HG03060 (cell line): ENCODE data around the gene IGF2R.
"Not testable (repeated sequence)": the region's sequence is repeated elsewhere in the genome, so short reads cannot be mapped to it uniquely, and the experiment has no call there.

Experiments
- ATAC-seq: cut with Tn5 transposase; IDR thresholded peaks from one replicate; pipeline ENCODE4 v1.9.1; 2021; ENCODE audit warnings: low read depth, moderate number of reproducible peaks; ENCODE audit not compliant: unreplicated experiment

Gene IGF2R

GRCh38 chr6:160088069-160088783 is 119.3 kb downstream of the IGF2R start:
- ATAC-seq, result no peak

GRCh38 chr6:160088784-160089533 is 120.1 kb downstream of the IGF2R start:
- no peak for ATAC-seq

- ATAC-seq, result no peak
These were observed 120.6 kb downstream of the IGF2R start for GRCh38 chr6:160089534-160089897.

GRCh38 chr6:160090442-160091239 is 121.8 kb downstream of the IGF2R start:
- ATAC-seq, result not testable (repeated sequence)

- not testable (repeated sequence) for ATAC-seq
These were observed 123.3 kb downstream of the IGF2R start for GRCh38 chr6:160092176-160092575.

- ATAC-seq, result no peak
These were observed 123.7 kb downstream of the IGF2R start for GRCh38 chr6:160092602-160093001.

- ATAC-seq, result no peak
These were observed 124.2 kb downstream of the IGF2R start for GRCh38 chr6:160093061-160093460.

- no peak for ATAC-seq
These were observed 125.1 kb downstream of the IGF2R start for GRCh38 chr6:160093946-160094345.

GRCh38 chr6:160095146-160095845 is 126.4 kb downstream of the IGF2R start:
- ATAC-seq, result no peak

GRCh38 chr6:160101277-160102205 is 132.7 kb downstream of the IGF2R start:
- ATAC-seq, result no peak

GRCh38 chr6:160102399-160102798 is 133.5 kb downstream of the IGF2R start:
- ATAC-seq, result no peak

GRCh38 chr6:160102956-160103824 is 134.3 kb downstream of the IGF2R start:
- ATAC-seq, result no peak

- no peak for ATAC-seq
These were observed 134.9 kb downstream of the IGF2R start for GRCh38 chr6:160103825-160104100.

- ATAC-seq, result no peak
These were observed 136.1 kb downstream of the IGF2R start for GRCh38 chr6:160104821-160105517.

- no peak for ATAC-seq
These were observed 137.1 kb downstream of the IGF2R start for GRCh38 chr6:160106010-160106409.

- no peak for ATAC-seq
These were observed 137.8 kb downstream of the IGF2R start for GRCh38 chr6:160106701-160107100.

- ATAC-seq, result no peak
These were observed 139.2 kb downstream of the IGF2R start for GRCh38 chr6:160108077-160108476.

GRCh38 chr6:160110586-160111123 is 141.8 kb downstream of the IGF2R start:
- no peak for ATAC-seq
